ENCODE measurements around the gene RPL18.

DNA sequence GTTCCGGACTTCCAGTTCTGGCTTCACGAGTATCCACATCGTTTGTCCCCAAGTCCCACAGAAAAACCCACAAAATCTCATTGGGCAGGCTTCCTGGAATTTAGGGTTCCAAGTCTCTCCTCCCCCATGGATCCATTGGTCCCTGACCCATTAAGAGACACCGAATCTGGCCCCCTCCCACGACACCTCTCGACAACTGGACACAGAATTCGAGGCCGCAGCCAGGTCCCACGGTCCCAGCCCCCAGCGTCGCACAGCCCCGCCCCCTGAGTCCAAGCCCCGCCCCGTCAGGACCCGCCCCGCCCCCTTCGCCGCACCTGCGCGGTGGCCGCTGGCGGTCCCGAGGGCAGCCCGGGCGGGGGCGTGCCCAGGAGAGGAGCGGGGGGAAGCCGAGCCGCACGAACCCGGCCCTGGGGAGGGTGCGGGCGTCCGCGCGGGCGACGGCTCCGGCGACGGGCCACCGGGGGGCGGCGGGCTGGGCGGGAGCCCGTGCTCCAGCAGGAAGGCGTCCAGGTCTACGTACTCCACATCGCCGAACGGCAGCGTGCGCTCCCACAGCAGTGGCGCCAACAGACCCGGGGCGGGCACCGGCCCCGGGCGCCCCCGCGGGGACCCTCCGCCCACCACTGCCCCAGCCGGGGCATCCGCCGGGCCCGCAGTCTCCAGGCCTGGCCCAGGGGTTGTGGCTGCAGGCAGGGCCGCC is 16.4 kb upstream of the RPL18 start:
- TF ChIP-seq ZNF521 (tag by site-specific recombination; IDR thresholded peaks at IDR 0.05) (no peak), PATZ1 (tag by site-specific recombination; IDR thresholded peaks at IDR 0.05) (no peak; the same call in 1 of the 2 replicates)

All from HEK293 (cell line).